Measurements from ENCODE around the gene SMS.

SMS gene

GRCh38 chrX:22039541-22039940 is 99.0 kb downstream of the SMS start:
- DNase-seq (ENCODE audit: low spot score): no peak

GRCh38 chrX:22040184-22040583 is 99.7 kb downstream of the SMS start:
- no peak for DNase-seq (ENCODE audit: low spot score)

- DNase-seq (ENCODE audit: low spot score): no peak
Measured at GRCh38 chrX:22041907-22042530, 101.5 kb downstream of the SMS start.

- DNase-seq (ENCODE audit: low spot score): no peak
Measured at GRCh38 chrX:22043872-22044271, 103.4 kb downstream of the SMS start.

Measured in COLO829 (cell line).